Hepatocyte (in vitro differentiated cells): Measurements from ENCODE around the gene ZNF787.

Experiments used
- EZH2 ChIP-seq: fragments of 200-600 bp; sonication (generic); IDR thresholded peaks from 2 replicates; pipeline ENCODE4 v1.6.1; 2016; ENCODE audit warnings: antibody characterized with exemption, mild to moderate bottlenecking, borderline replicate concordance
- TF ChIP-seq, protein P1 (sequence below): fragments of 200-600 bp; sonication (generic); IDR thresholded peaks from 2 replicates; pipeline ENCODE4 v1.5.1; 2016; ENCODE audit warnings: antibody characterized with exemption, mild to moderate bottlenecking; ENCODE audit not compliant: poor library complexity

DNA sequence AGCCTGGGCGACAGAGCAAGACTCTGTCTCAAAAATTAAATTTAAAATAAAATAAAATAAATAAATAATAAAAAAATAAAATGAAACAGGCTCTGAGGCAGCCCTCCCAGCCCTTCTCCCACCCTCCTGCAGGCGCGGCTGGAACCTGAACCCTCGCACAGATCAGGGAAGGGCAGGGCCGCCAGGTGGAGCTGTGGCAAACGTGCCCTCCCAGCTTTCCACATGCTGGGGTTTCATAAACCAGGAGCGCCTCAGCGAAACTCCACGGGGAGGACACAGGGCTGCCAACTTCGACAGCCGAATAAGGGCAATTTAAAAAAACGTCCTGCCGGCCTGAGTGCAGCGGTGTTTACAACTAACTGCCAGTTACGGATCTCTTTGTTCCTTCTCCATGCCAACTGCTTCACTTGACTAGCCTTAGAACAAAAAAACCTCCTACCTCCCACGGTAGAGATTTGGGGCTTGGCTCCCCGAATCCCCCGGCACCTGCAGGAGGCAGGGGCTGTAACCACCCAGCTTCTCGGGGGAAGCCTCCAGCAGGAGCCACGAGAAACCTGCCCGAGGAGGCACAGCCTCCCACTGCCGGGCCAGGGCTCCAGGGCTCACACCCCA is 15.9 kb downstream of the ZNF787 start:
- TF ChIP-seq, protein P1, sequence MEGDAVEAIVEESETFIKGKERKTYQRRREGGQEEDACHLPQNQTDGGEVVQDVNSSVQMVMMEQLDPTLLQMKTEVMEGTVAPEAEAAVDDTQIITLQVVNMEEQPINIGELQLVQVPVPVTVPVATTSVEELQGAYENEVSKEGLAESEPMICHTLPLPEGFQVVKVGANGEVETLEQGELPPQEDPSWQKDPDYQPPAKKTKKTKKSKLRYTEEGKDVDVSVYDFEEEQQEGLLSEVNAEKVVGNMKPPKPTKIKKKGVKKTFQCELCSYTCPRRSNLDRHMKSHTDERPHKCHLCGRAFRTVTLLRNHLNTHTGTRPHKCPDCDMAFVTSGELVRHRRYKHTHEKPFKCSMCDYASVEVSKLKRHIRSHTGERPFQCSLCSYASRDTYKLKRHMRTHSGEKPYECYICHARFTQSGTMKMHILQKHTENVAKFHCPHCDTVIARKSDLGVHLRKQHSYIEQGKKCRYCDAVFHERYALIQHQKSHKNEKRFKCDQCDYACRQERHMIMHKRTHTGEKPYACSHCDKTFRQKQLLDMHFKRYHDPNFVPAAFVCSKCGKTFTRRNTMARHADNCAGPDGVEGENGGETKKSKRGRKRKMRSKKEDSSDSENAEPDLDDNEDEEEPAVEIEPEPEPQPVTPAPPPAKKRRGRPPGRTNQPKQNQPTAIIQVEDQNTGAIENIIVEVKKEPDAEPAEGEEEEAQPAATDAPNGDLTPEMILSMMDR, result peak; percentile 64
- TF ChIP-seq EZH2, result no peak
